Common myeloid progenitor, CD34-positive (primary cell): ENCODE measurements around the gene MRPL52.
"Not testable (repeated sequence)": the region's sequence is repeated elsewhere in the genome, so short reads cannot be mapped to it uniquely, and the experiment has no call there.

ENCODE experiments used
- CTCF ChIA-PET: fragments of 350-600 bp; sonication (Branson Sonifier 250); formaldehyde crosslinking; loops from one replicate; lab custom pipeline; 2021; ENCODE audit warnings: antibody characterized with exemption; lab: Charles Lee
- POLR2A ChIA-PET: fragments of 350-600 bp; sonication (Branson Sonifier 250); formaldehyde crosslinking; loops from one replicate; lab custom pipeline; 2021; ENCODE audit warnings: antibody characterized with exemption; lab: Charles Lee
- DNase-seq, 3 donors: peaks; one replicate each; pipeline versions ENCODE4 v3.0.0 to v3.0.0-alpha.2; 2013
- H3K27ac ChIP-seq, 2 experiments: 1 replicate in 1 of 2; 2 replicates in 1 of 2; pipeline ENCODE4 v1.7.0; 2013; ENCODE audit warnings: inconsistent platforms in 2 of 2, low read length in 2 of 2, mild to moderate bottlenecking in 2 of 2, low read depth in 1 of 2, moderate library complexity in 1 of 2; ENCODE audit not compliant: severe bottlenecking in 2 of 2, insufficient read depth in 1 of 2, poor library complexity in 1 of 2
- H3K27me3 ChIP-seq, 5 experiments: replicated peaks in 2 of 5; 1 replicate in 3 of 5; 2 replicates in 2 of 5; pipeline versions ENCODE4 v1.6.1 to v1.7.0; 2013; ENCODE audit warnings: low read length in 4 of 5, mild to moderate bottlenecking in 2 of 5, moderate library complexity in 2 of 5, inconsistent platforms in 1 of 5; ENCODE audit not compliant: insufficient read depth in 5 of 5, control insufficient read depth in 4 of 5
- H3K36me3 ChIP-seq, 4 experiments: 1 replicate in 2 of 4; 2 replicates in 2 of 4; pipeline versions ENCODE4 v1.6.1 to v1.7.0; 2013; ENCODE audit warnings: low read length in 3 of 4, control low read depth in 1 of 4, mild to moderate bottlenecking in 1 of 4; ENCODE audit not compliant: control insufficient read depth in 4 of 4, insufficient read depth in 4 of 4
- H3K4me1 ChIP-seq, 4 experiments: 1 replicate in 3 of 4; 2 replicates in 1 of 4; pipeline versions ENCODE4 v1.6.1 to v1.7.1; 2013; ENCODE audit warnings: low read length in 3 of 4, mild to moderate bottlenecking in 3 of 4, control low read depth in 1 of 4, inconsistent platforms in 1 of 4, moderate library complexity in 1 of 4; ENCODE audit not compliant: control insufficient read depth in 4 of 4, insufficient read depth in 4 of 4; ENCODE audit errors: control extremely low read depth in 1 of 4
- H3K4me3 ChIP-seq, 7 experiments: 1 replicate in 4 of 7; 2 replicates in 3 of 7; pipeline versions ENCODE4 v1.5.1 to v1.7.0; 2013; ENCODE audit warnings: mild to moderate bottlenecking in 7 of 7, low read length in 6 of 7, moderate library complexity in 6 of 7, inconsistent platforms in 2 of 7, low read depth in 2 of 7, control low read depth in 1 of 7; ENCODE audit not compliant: insufficient read depth in 4 of 7, control insufficient read depth in 1 of 7; ENCODE audit errors: extremely low read depth in 1 of 7
- H3K9me3 ChIP-seq, 5 experiments: 1 replicate in 4 of 5; 2 replicates in 1 of 5; pipeline versions ENCODE4 v1.6.1 to v1.7.1; 2013; ENCODE audit warnings: low read length in 4 of 5, mild to moderate bottlenecking in 2 of 5, inconsistent platforms in 1 of 5, low read depth in 1 of 5, moderate library complexity in 1 of 5; ENCODE audit not compliant: control insufficient read depth in 4 of 5, insufficient read depth in 2 of 5; ENCODE audit errors: control extremely low read depth in 1 of 5
- WGBS: methylation state at CpG from one replicate; pipeline ENCODE4 v1.1.5; 2013; ENCODE audit not compliant: insufficient coverage; 5-methylcytosine and 5-hydroxymethylcytosine counted together

Gene MRPL52

GRCh38 chr14:22856428-22856827 is 26.7 kb downstream of the MRPL52 start:
- H3K9me3 ChIP-seq = peaks cover 0 to 9% (median 5%) of the 10 kb centered on the region in 5 experiments
- POLR2A ChIA-PET = no interaction called here
- H3K4me1 ChIP-seq = peaks cover 0 to 14% (median 11%) of the 10 kb centered on the region in 4 experiments
- no peaks in the 10 kb centered on the region for H3K36me3 ChIP-seq
- 90% methylated on average over 3 of the region's 5 CpGs for WGBS
- no peak overlapping the region for H3K4me3 ChIP-seq
- CTCF ChIA-PET = interaction anchor here (0.6 to 23.5 kb wide), 6 partner anchors 14 to 131 kb away, joined by 3 to 707 read pairs (median 4); partner anchors contain the start of genes LRP10, MMP14, MRPL52 and RBM23
- no peak for DNase-seq
- no peak overlapping the region for H3K27ac ChIP-seq
- H3K27me3 ChIP-seq = peaks cover 2 to 55% (median 11%) of the 10 kb centered on the region in 5 experiments

- not testable (repeated sequence) for DNase-seq, H3K4me3 ChIP-seq, H3K36me3 ChIP-seq, H3K4me1 ChIP-seq, H3K27ac ChIP-seq
- H3K27me3 ChIP-seq = peaks cover 5 to 59% (median 14%) of the 10 kb centered on the region in 5 experiments
- peaks cover 0 to 14% (median 5%) of the 10 kb centered on the region in 5 experiments for H3K9me3 ChIP-seq
- 86% methylated on average over 3 of the region's 3 CpGs for WGBS
- ChIA-PET POLR2A (interaction anchor here (2.0 kb wide), 1 partner anchor 11 kb away, joined by 4 read pairs; no protein-coding TSS in a partner anchor), CTCF (interaction anchor here (0.6 to 23.5 kb wide), 11 partner anchors 7 to 763 kb away, joined by 3 to 707 read pairs (median 5); partner anchors contain the start of genes LRP10, MMP14 and MRPL52)
Measured at GRCh38 chr14:22860377-22860776, 30.7 kb downstream of the MRPL52 start.

GRCh38 chr14:22861651-22862050 is 32.0 kb downstream of the MRPL52 start:
- POLR2A ChIA-PET = interaction anchor here (0.6 to 2.0 kb wide), 2 partner anchors 9 to 52 kb away, joined by 4 to 6 read pairs; no protein-coding TSS in a partner anchor
- CTCF ChIA-PET = interaction anchor here (1.1 to 23.5 kb wide), 7 partner anchors 8 to 292 kb away, joined by 3 to 707 read pairs (median 5); partner anchors contain the start of genes LRP10, MMP14 and MRPL52
- H3K9me3 ChIP-seq = peaks cover 0 to 14% (median 4%) of the 10 kb centered on the region in 5 experiments
- H3K27ac ChIP-seq = no peak overlapping the region
- H3K36me3 ChIP-seq = no peaks in the 10 kb centered on the region
- no peaks in the 10 kb centered on the region for H3K4me1 ChIP-seq
- no peak for DNase-seq
- no peak overlapping the region for H3K4me3 ChIP-seq
- H3K27me3 ChIP-seq = peaks cover 3 to 54% (median 14%) of the 10 kb centered on the region in 5 experiments

GRCh38 chr14:22864979-22865378 is 35.3 kb downstream of the MRPL52 start:
- DNase-seq = no peak
- ChIA-PET CTCF (interaction anchor here (1.0 to 7.1 kb wide), 3 partner anchors 7 to 17 kb away, joined by 5 to 44 read pairs (median 32); partner anchors contain the start of gene LRP10), POLR2A (interaction anchor here (1.2 kb wide), 1 partner anchor 15 kb away, joined by 3 read pairs; no protein-coding TSS in a partner anchor)
- no peaks in the 10 kb centered on the region for H3K36me3 ChIP-seq
- 80% methylated on average over 1 of the region's 4 CpGs for WGBS
- no peaks in the 10 kb centered on the region for H3K4me1 ChIP-seq
- H3K27ac ChIP-seq = no peak overlapping the region
- peaks cover 3 to 41% (median 10%) of the 10 kb centered on the region in 5 experiments for H3K27me3 ChIP-seq
- peaks cover 0 to 12% (median 3%) of the 10 kb centered on the region in 5 experiments for H3K9me3 ChIP-seq
- no peak overlapping the region for H3K4me3 ChIP-seq

GRCh38 chr14:22865424-22866405 is 36.0 kb downstream of the MRPL52 start:
- H3K27ac ChIP-seq = no peak overlapping the region
- H3K4me1 ChIP-seq = peaks cover 2 to 6% (median 3%) of the 10 kb centered on the region in 4 experiments
- POLR2A ChIA-PET = interaction anchor here (0.6 to 1.2 kb wide), 3 partner anchors 16 to 404 kb away, joined by 3 to 5 read pairs (median 4); no protein-coding TSS in a partner anchor
- CTCF ChIA-PET = interaction anchor here (1.0 to 7.1 kb wide), 3 partner anchors 12 to 17 kb away, joined by 4 to 44 read pairs (median 5); no protein-coding TSS in a partner anchor
- WGBS = 92% methylated on average over 2 of the region's 6 CpGs
- H3K27me3 ChIP-seq = peaks cover 3 to 35% (median 10%) of the 10 kb centered on the region in 5 experiments
- DNase-seq = no peak
- H3K36me3 ChIP-seq = no peaks in the 10 kb centered on the region
- H3K9me3 ChIP-seq = peaks cover 0 to 8% (median 3%) of the 10 kb centered on the region in 5 experiments
- no peak overlapping the region for H3K4me3 ChIP-seq

GRCh38 chr14:22866874-22867273 is 37.2 kb downstream of the MRPL52 start:
- H3K36me3 ChIP-seq = no peaks in the 10 kb centered on the region
- H3K4me3 ChIP-seq = no peak overlapping the region
- 100% methylated on average over 3 of the region's 5 CpGs for WGBS
- peaks cover 0 to under 1% (median 0%) of the 10 kb centered on the region in 5 experiments for H3K9me3 ChIP-seq
- no peak overlapping the region for H3K27ac ChIP-seq
- ChIA-PET CTCF (interaction anchor here (1.1 to 7.1 kb wide), 2 partner anchors 13 kb away, joined by 4 to 44 read pairs; no protein-coding TSS in a partner anchor), POLR2A (no interaction called here)
- DNase-seq = no peak
- H3K27me3 ChIP-seq = peaks cover 0 to 29% (median 6%) of the 10 kb centered on the region in 5 experiments
- peaks cover 6 to 16% (median 14%) of the 10 kb centered on the region in 4 experiments for H3K4me1 ChIP-seq
